ENCODE measurements around the gene LCN10. TPM values are rescaled to one million over a fixed set of nuclear protein-coding genes. Genes with fewer than 3 reads are reported as not detected.
"Not testable (repeated sequence)": the region's sequence is repeated elsewhere in the genome, so short reads cannot be mapped to it uniquely, and the experiment has no call there.

LCN10 gene
- total RNA-seq, 3 donors from 2014 or later (not counting 1 experiment from before 2014, with no cell fraction given) = not detected

- Mint-ChIP-seq H3K9me3 (no peaks in the 10 kb centered on the region), H3K36me3 (no peaks in the 10 kb centered on the region), H3K4me3 (no peak overlapping the region), H3K27me3 (ENCODE audit: low read depth in 2 of 2) (peaks cover 0 to 4% of the 10 kb centered on the region in 2 donors), H3K27ac (peak overlapping the region; percentile 91 to 96), H3K4me1 (peaks cover 27 to 34% of the 10 kb centered on the region in 2 donors)
- no peak for TF ChIP-seq CTCF (IDR thresholded peaks at IDR 0.05)
- Histone ChIP-seq H3K4me1 (ENCODE audit: control insufficient read depth, insufficient read depth, low read length) (peaks cover 43% of the 10 kb centered on the region), H3K36me3 (ENCODE audit: control insufficient read depth, insufficient read depth, low read length) (peaks cover 9% of the 10 kb centered on the region), H3K27me3 (ENCODE audit: control insufficient read depth, insufficient read depth, low read length) (no peaks in the 10 kb centered on the region), H3K9me3 (ENCODE audit: control insufficient read depth, insufficient read depth, low read length) (no peaks in the 10 kb centered on the region), H3K4me3 (ENCODE audit: low read length) (no peak overlapping the region), H3K27ac (ENCODE audit: low read length) (peak overlapping the region; percentile 38)
- ATAC-seq (no peak), DNase-seq (no peak)
- 94% methylated on average over 3 of the region's 3 CpGs for WGBS (ENCODE audit: insufficient coverage)
- intact Hi-C loops (cut with micrococcal nuclease) = loop anchor here (5.0 kb wide), 1 partner anchor 53 kb away; the partner anchor contains the start of gene AJM1
Observed at GRCh38 chr9:136789523-136789937, 46.8 kb upstream of the LCN10 start.

- DNase-seq = peak; percentile 28 to 35
- not testable (repeated sequence) for ATAC-seq; H3K9me3 ChIP-seq (ENCODE audit: control insufficient read depth, insufficient read depth, low read length); H3K4me3 ChIP-seq (ENCODE audit: low read length); H3K36me3 Mint-ChIP-seq; H3K36me3 ChIP-seq (ENCODE audit: control insufficient read depth, insufficient read depth, low read length); H3K9me3 Mint-ChIP-seq; H3K27me3 Mint-ChIP-seq (ENCODE audit: low read depth in 2 of 2); H3K27me3 ChIP-seq (ENCODE audit: control insufficient read depth, insufficient read depth, low read length)
- intact Hi-C loops (cut with micrococcal nuclease) = loop anchor here (1.0 to 5.0 kb wide), 2 partner anchors 53 to 246 kb away; partner anchors contain the start of gene AJM1
- Mint-ChIP-seq H3K4me3 (peak overlapping the region; percentile 85), H3K27ac (peak overlapping the region; percentile 91 to 96), H3K4me1 (peaks cover 27 to 34% of the 10 kb centered on the region in 2 donors)
- Histone ChIP-seq H3K27ac (ENCODE audit: low read length) (peak overlapping the region; percentile 38), H3K4me1 (ENCODE audit: control insufficient read depth, insufficient read depth, low read length) (peaks cover 43% of the 10 kb centered on the region)
- WGBS (ENCODE audit: insufficient coverage) = 56% methylated on average over 25 of the region's 27 CpGs
Observed at GRCh38 chr9:136788644-136789522, 46.1 kb upstream of the LCN10 start.

GRCh38 chr9:136787690-136788400 lies 45.1 kb upstream of the LCN10 start:
- peak; percentile 95 for TF ChIP-seq CTCF (IDR thresholded peaks at IDR 0.05)
- peaks cover 27 to 34% of the 10 kb centered on the region in 2 donors for H3K4me1 Mint-ChIP-seq
- intact Hi-C loops (cut with micrococcal nuclease) = loop anchor here (1.0 to 5.0 kb wide), 2 partner anchors 54 to 247 kb away; partner anchors contain the start of gene AJM1
- no peaks in the 10 kb centered on the region for H3K36me3 Mint-ChIP-seq
- ATAC-seq (no peak), DNase-seq (peak; percentile 67 to 90)
- H3K27me3 Mint-ChIP-seq (ENCODE audit: low read depth in 2 of 2) = peaks cover 0 to 4% of the 10 kb centered on the region in 2 donors
- H3K9me3 Mint-ChIP-seq = no peaks in the 10 kb centered on the region
- H3K27ac Mint-ChIP-seq = peak overlapping the region; percentile 91 to 96
- Histone ChIP-seq H3K27me3 (ENCODE audit: control insufficient read depth, insufficient read depth, low read length) (no peaks in the 10 kb centered on the region), H3K36me3 (ENCODE audit: control insufficient read depth, insufficient read depth, low read length) (peaks cover under 1% of the 10 kb centered on the region), H3K27ac (ENCODE audit: low read length) (peak overlapping the region; percentile 14), H3K4me1 (ENCODE audit: control insufficient read depth, insufficient read depth, low read length) (peaks cover 43% of the 10 kb centered on the region), H3K9me3 (ENCODE audit: control insufficient read depth, insufficient read depth, low read length) (no peaks in the 10 kb centered on the region), H3K4me3 (ENCODE audit: low read length) (no peak overlapping the region)
- H3K4me3 Mint-ChIP-seq = peak overlapping the region; percentile 85
- WGBS (ENCODE audit: insufficient coverage) = 22% methylated on average over 18 of the region's 21 CpGs

GRCh38 chr9:136786983-136787382 lies 44.2 kb upstream of the LCN10 start:
- not testable (repeated sequence) for H3K27ac ChIP-seq (ENCODE audit: low read length); H3K36me3 ChIP-seq (ENCODE audit: control insufficient read depth, insufficient read depth, low read length); DNase-seq; H3K9me3 Mint-ChIP-seq; H3K4me3 Mint-ChIP-seq; H3K27me3 Mint-ChIP-seq (ENCODE audit: low read depth in 2 of 2); ATAC-seq; H3K27ac Mint-ChIP-seq; H3K4me3 ChIP-seq (ENCODE audit: low read length); H3K36me3 Mint-ChIP-seq; H3K27me3 ChIP-seq (ENCODE audit: control insufficient read depth, insufficient read depth, low read length); H3K9me3 ChIP-seq (ENCODE audit: control insufficient read depth, insufficient read depth, low read length)
- WGBS (ENCODE audit: insufficient coverage) = 69% methylated on average over 3 of the region's 4 CpGs
- peaks cover 27 to 34% of the 10 kb centered on the region in 2 donors for H3K4me1 Mint-ChIP-seq
- intact Hi-C loops (cut with micrococcal nuclease) = loop anchor here (5.0 kb wide), 1 partner anchor 55 kb away; the partner anchor contains the start of gene AJM1
- peaks cover 34% of the 10 kb centered on the region for H3K4me1 ChIP-seq (ENCODE audit: control insufficient read depth, insufficient read depth, low read length)

All from natural killer cell (primary cell).